ENCODE data around the gene TMTC4. TPM values are rescaled to one million over a fixed set of nuclear protein-coding genes. Genes with fewer than 3 reads are reported as not detected.

The TMTC4 gene
- total RNA-seq, 1 donor = 11.7 TPM

- DNase-seq (ENCODE audit: low read depth) = peak; percentile 42
- TF ChIP-seq CTCF (IDR thresholded peaks at IDR 0.05; ENCODE audit: insufficient read depth, low read depth, low read length) = peak; percentile 61
- no peak overlapping the region for H3K4me3 ChIP-seq (ENCODE audit: low read depth, low read length)
These were observed 28.4 kb downstream of the TMTC4 start for GRCh38 chr13:100646030-100646673.

GRCh38 chr13:100645382-100645781, 29.2 kb downstream of the TMTC4 start:
- TF ChIP-seq CTCF (IDR thresholded peaks at IDR 0.05; ENCODE audit: insufficient read depth, low read depth, low read length) = no peak
- no peak overlapping the region for H3K4me3 ChIP-seq (ENCODE audit: low read depth, low read length)
- no peak for DNase-seq (ENCODE audit: low read depth)

- TF ChIP-seq CTCF (IDR thresholded peaks at IDR 0.05; ENCODE audit: insufficient read depth, low read depth, low read length) = no peak
- no peak overlapping the region for H3K4me3 ChIP-seq (ENCODE audit: low read depth, low read length)
- DNase-seq (ENCODE audit: low read depth) = peak; percentile 8
These were observed 30.2 kb downstream of the TMTC4 start for GRCh38 chr13:100644371-100644770.

GRCh38 chr13:100637796-100638195, 36.8 kb downstream of the TMTC4 start:
- no peak for DNase-seq (ENCODE audit: low read depth)
- no peak overlapping the region for H3K4me3 ChIP-seq (ENCODE audit: low read depth, low read length)
- TF ChIP-seq CTCF (IDR thresholded peaks at IDR 0.05; ENCODE audit: insufficient read depth, low read depth, low read length) = no peak

- no peak for TF ChIP-seq CTCF (IDR thresholded peaks at IDR 0.05; ENCODE audit: insufficient read depth, low read depth, low read length)
- no peak overlapping the region for H3K4me3 ChIP-seq (ENCODE audit: low read depth, low read length)
- DNase-seq (ENCODE audit: low read depth) = no peak
These were observed 37.2 kb downstream of the TMTC4 start for GRCh38 chr13:100637380-100637779.

- no peak for DNase-seq (ENCODE audit: low read depth)
- TF ChIP-seq CTCF (IDR thresholded peaks at IDR 0.05; ENCODE audit: insufficient read depth, low read depth, low read length) = no peak
- H3K4me3 ChIP-seq (ENCODE audit: low read depth, low read length) = no peak overlapping the region
These were observed 38.2 kb downstream of the TMTC4 start for GRCh38 chr13:100636441-100636840.

- no peak for DNase-seq (ENCODE audit: low read depth)
- no peak for TF ChIP-seq CTCF (IDR thresholded peaks at IDR 0.05; ENCODE audit: insufficient read depth, low read depth, low read length)
These were observed 38.6 kb downstream of the TMTC4 start for GRCh38 chr13:100636004-100636403.

More at GRCh38 chr13:100636004-100636403, 38.6 kb downstream of the TMTC4 start:
- H3K4me3 ChIP-seq (ENCODE audit: low read depth, low read length) = no peak overlapping the region

All from fibroblast of villous mesenchyme (primary cell).